ENCODE measurements around the gene YTHDC2. TPM values are rescaled to one million over a fixed set of nuclear protein-coding genes. Genes with fewer than 3 reads are reported as not detected.
A peak's percentile ranks its signal among the peaks of the same experiment; 100 is the strongest.

The YTHDC2 gene
- 42.8 TPM for total RNA-seq

- peak; percentile 86 for DNase-seq (ENCODE audit: low spot score)
These were observed at the start of gene YTHDC2 for GRCh38 chr5:113513384-113514288. TSS of gene YTHDC2 (plus strand) at chr5:113513694. CDS start at chr5:113513896, 202 bp downstream.

- DNase-seq (ENCODE audit: low spot score), result no peak
These were observed 39.3 kb upstream of the YTHDC2 start for GRCh38 chr5:113474100-113474728.

- no peak for DNase-seq (ENCODE audit: low spot score)
These were observed 34.8 kb upstream of the YTHDC2 start for GRCh38 chr5:113478691-113479090.

GRCh38 chr5:113480243-113480642, 33.3 kb upstream of the YTHDC2 start:
- DNase-seq (ENCODE audit: low spot score), result no peak

GRCh38 chr5:113487416-113487780, 26.1 kb upstream of the YTHDC2 start:
- no peak for DNase-seq (ENCODE audit: low spot score)

GRCh38 chr5:113487781-113488644, 25.5 kb upstream of the YTHDC2 start, which contains the start of gene MCC:
TSS of gene MCC (minus strand) at chr5:113488453.
- peak; percentile 89 for DNase-seq (ENCODE audit: low spot score)

GRCh38 chr5:113488645-113489184, 24.8 kb upstream of the YTHDC2 start:
- DNase-seq (ENCODE audit: low spot score), result no peak

- DNase-seq (ENCODE audit: low spot score), result peak; percentile 63
These were observed 24.2 kb upstream of the YTHDC2 start for GRCh38 chr5:113489299-113489698.

- DNase-seq (ENCODE audit: low spot score), result no peak
These were observed 23.2 kb upstream of the YTHDC2 start for GRCh38 chr5:113490317-113490716.

- no peak for DNase-seq (ENCODE audit: low spot score)
These were observed 22.5 kb upstream of the YTHDC2 start for GRCh38 chr5:113491022-113491421.

- no peak for DNase-seq (ENCODE audit: low spot score)
These were observed 20.0 kb upstream of the YTHDC2 start for GRCh38 chr5:113493446-113493845.

GRCh38 chr5:113495422-113495841, 18.1 kb upstream of the YTHDC2 start:
- no peak for DNase-seq (ENCODE audit: low spot score)

- no peak for DNase-seq (ENCODE audit: low spot score)
These were observed 11.4 kb upstream of the YTHDC2 start for GRCh38 chr5:113502073-113502472.

GRCh38 chr5:113503146-113503545, 10.3 kb upstream of the YTHDC2 start:
- DNase-seq (ENCODE audit: low spot score), result no peak

- no peak for DNase-seq (ENCODE audit: low spot score)
These were observed 8.3 kb upstream of the YTHDC2 start for GRCh38 chr5:113505181-113505580.

GRCh38 chr5:113507601-113508000, 5.9 kb upstream of the YTHDC2 start:
- DNase-seq (ENCODE audit: low spot score), result no peak

GRCh38 chr5:113508756-113509155, 4.7 kb upstream of the YTHDC2 start:
- no peak for DNase-seq (ENCODE audit: low spot score)

GRCh38 chr5:113510836-113511451, 2.5 kb upstream of the YTHDC2 start:
- no peak for DNase-seq (ENCODE audit: low spot score)

GRCh38 chr5:113512341-113512740, 1.2 kb upstream of the YTHDC2 start:
- no peak for DNase-seq (ENCODE audit: low spot score)

- DNase-seq (ENCODE audit: low spot score), result no peak
These were observed 768 bp downstream of the YTHDC2 start for GRCh38 chr5:113514289-113514635.

GRCh38 chr5:113518884-113519283, 5.4 kb downstream of the YTHDC2 start:
- no peak for DNase-seq (ENCODE audit: low spot score)

Data from ureter (tissue), 1 donor.